Naive thymus-derived CD8-positive, alpha-beta T cell (primary cell): ENCODE measurements around the gene TEX261. TPM values are rescaled to one million over a fixed set of nuclear protein-coding genes. Genes with fewer than 3 reads are reported as not detected.

Source experiments
- ATAC-seq, 2 donors: fragments of 150-1000 bp; cut with Tn5 transposase in 1 of 2; sonication (Bioruptor Pico), chemical (Tn5 transposase) in 1 of 2; 1 replicate in 1 of 2; 2 replicates in 1 of 2; pipeline ENCODE4 v1.10.0; 2021; ENCODE audit warnings: mild to moderate bottlenecking in 2 of 2, moderate library complexity in 2 of 2
- POLR2A ChIA-PET: fragments of 350-600 bp; sonication (Branson Sonifier 250); formaldehyde crosslinking; loops from one replicate; lab custom pipeline; 2021; ENCODE audit warnings: antibody characterized with exemption; lab: Charles Lee
- DNase-seq, 10 donors: peaks; one replicate each; pipeline versions ENCODE4 v3.0.0 to v3.0.0-alpha.2; 2020 to 2022
- H3K27ac Mint-ChIP-seq, 10 donors: one replicate each; pipeline ENCODE4 v1.8.0; 2020 to 2022; ENCODE audit warnings: mild to moderate bottlenecking in 10 of 10, mixed read lengths in 10 of 10, moderate library complexity in 4 of 10, inconsistent platforms in 1 of 10
- H3K27me3 Mint-ChIP-seq, 5 donors: one replicate each; pipeline ENCODE4 v1.8.0; 2021 to 2022; ENCODE audit warnings: mixed read lengths in 5 of 5
- H3K36me3 Mint-ChIP-seq, 3 donors: one replicate each; pipeline ENCODE4 v1.8.0; 2020 to 2022; ENCODE audit warnings: mixed read lengths in 3 of 3, mild to moderate bottlenecking in 2 of 3, inconsistent platforms in 1 of 3
- H3K4me1 Mint-ChIP-seq, 4 donors: one replicate each; pipeline ENCODE4 v1.8.0; 2021 to 2022; ENCODE audit warnings: mixed read lengths in 4 of 4
- H3K4me3 Mint-ChIP-seq, 10 donors: one replicate each; pipeline ENCODE4 v1.8.0; 2020 to 2022; ENCODE audit warnings: mild to moderate bottlenecking in 10 of 10, mixed read lengths in 10 of 10, moderate library complexity in 6 of 10, inconsistent platforms in 1 of 10
- H3K9me3 Mint-ChIP-seq, 9 donors: one replicate each; pipeline ENCODE4 v1.8.0; 2020 to 2022; ENCODE audit warnings: mixed read lengths in 9 of 9, mild to moderate bottlenecking in 3 of 9, inconsistent platforms in 1 of 9, moderate library complexity in 1 of 9
- polyA plus RNA-seq, 3 donors: library from polyadenylated mRNA; unstranded; fragments of 300-500 nt; fragmentation: Illumina TruSeq; gene quantifications; one replicate each; pipeline ENCODE4 v1.2.3, GENCODE V29; 2021
- total RNA-seq, 8 experiments: library from RNA in 2 of 8; stranded (reverse) in 2 of 8; gene quantifications; one replicate each; pipeline ENCODE4 v1.2.3 and lab custom pipeline; 2021 to 2026

The TEX261 gene
- total and polyA plus RNA-seq, 5 experiments from 2014 or later: 33.7 to 63.1 (median 40.6) TPM

DNA sequence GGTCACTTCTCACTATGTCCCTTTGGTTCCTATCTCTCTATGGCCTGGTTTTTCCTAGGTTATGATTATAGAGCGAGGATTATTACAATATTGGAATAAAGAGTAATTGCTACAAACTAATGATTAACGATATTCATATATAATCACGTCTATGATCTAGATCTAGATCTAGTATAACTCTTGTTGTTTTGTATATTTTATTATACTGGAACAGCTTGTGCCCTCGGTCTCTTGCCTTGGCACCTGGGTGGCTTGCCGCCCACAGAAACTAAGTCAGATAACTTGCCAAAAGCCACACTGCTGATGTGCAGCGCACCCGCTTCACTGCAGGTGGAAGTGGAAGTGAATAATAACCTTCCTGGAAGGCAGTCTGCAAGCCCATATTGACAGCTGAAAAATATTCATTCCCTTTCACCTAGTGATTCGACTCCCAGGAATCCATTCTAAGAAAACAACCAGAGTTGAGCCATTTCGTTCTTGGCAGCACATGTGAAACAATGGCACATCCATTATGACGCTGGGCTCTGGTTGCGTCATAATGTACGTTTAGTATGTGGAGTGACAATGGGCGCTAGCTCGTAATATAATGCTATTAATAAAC, 17.0 kb downstream of the TEX261 start:
- ATAC-seq: peak; percentile 33 to 34

DNA sequence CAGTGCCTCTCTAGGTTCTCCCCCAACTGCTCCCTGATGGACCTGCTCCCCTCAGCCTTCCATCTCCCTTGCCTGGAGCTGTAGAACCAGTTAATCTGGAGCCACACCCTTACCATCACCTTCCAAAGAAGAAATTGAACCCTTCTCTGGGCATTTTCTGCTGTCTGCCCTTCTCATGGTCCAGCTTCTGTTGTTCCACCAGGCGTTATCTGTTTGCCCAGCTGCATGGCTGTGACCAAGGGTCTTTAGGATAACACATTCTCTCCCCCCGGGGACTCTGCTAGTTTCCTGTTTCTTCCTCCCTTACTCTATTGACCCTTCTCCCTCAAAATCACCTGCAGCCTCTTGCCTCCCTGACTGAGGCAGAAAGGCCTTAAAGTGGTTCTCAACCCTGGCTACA, 19.4 kb downstream of the TEX261 start:
- H3K27ac Mint-ChIP-seq: peak overlapping the region in 4 of 10 donors; percentile 43 to 73 (median 65)
- H3K4me3 Mint-ChIP-seq: peak overlapping the region in 3 of 10 donors; percentile 3 to 38 (median 16)
- H3K36me3 Mint-ChIP-seq: peaks cover 0 to 2% (median 0%) of the 10 kb centered on the region in 3 donors
- ATAC-seq: no peak
- H3K27me3 Mint-ChIP-seq: peaks cover 0 to 16% (median 2%) of the 10 kb centered on the region in 5 donors
- POLR2A ChIA-PET: no interaction called here
- no peak for DNase-seq
- H3K9me3 Mint-ChIP-seq: no peaks in the 10 kb centered on the region
- peaks cover 9 to 22% (median 18%) of the 10 kb centered on the region in 4 donors for H3K4me1 Mint-ChIP-seq

More for the DNA sequence above, 17.0 kb downstream of the TEX261 start:
- Mint-ChIP-seq H3K4me1 (peaks cover 9 to 23% (median 19%) of the 10 kb centered on the region in 4 donors), H3K27ac (peak overlapping the region; percentile 67 to 96 (median 92)), H3K27me3 (peaks cover 0 to 9% (median 2%) of the 10 kb centered on the region in 5 donors), H3K36me3 (peaks cover 0 to 2% (median 0%) of the 10 kb centered on the region in 3 donors), H3K4me3 (peak overlapping the region; percentile 80 to 93 (median 88)), H3K9me3 (no peaks in the 10 kb centered on the region)
- peak in 3 of 10 donors; percentile 20 to 34 (median 28) for DNase-seq
- POLR2A ChIA-PET: interaction anchor here (0.8 to 2.0 kb wide), 3 partner anchors 24 to 153 kb away, joined by 3 to 9 read pairs (median 4); partner anchors contain the start of genes MPHOSPH10 and NAGK

DNA sequence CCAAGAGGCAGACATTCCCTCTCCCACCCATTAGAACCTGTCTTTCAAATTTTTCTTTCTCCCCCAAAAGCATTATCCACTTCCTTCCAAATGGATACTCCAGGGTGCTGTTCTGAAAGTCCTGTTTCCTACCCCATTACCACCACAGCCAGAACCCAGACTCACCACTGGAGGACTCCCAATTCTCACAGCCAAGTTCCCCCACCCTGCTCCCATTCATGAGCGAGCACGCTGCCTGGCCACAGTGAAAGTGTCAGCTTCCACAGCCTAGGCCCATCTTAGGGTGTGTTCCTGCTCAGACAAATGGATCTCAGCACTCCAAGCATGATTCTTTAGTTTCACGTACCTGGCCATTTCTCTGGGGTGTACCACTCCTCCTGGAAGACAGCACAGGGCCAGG, 20.1 kb downstream of the TEX261 start:
- ATAC-seq: no peak
- Mint-ChIP-seq H3K27ac (peak overlapping the region in 2 of 10 donors; percentile 5 to 19), H3K36me3 (peaks cover 0 to 2% (median 0%) of the 10 kb centered on the region in 3 donors), H3K4me3 (no peak overlapping the region), H3K4me1 (peaks cover 9 to 22% (median 18%) of the 10 kb centered on the region in 4 donors), H3K9me3 (no peaks in the 10 kb centered on the region), H3K27me3 (peaks cover 0 to 19% (median 2%) of the 10 kb centered on the region in 5 donors)
- DNase-seq: no peak
- POLR2A ChIA-PET: interaction anchor here (1.5 kb wide), 1 partner anchor 10 kb away, joined by 3 read pairs; no protein-coding TSS in a partner anchor

DNA sequence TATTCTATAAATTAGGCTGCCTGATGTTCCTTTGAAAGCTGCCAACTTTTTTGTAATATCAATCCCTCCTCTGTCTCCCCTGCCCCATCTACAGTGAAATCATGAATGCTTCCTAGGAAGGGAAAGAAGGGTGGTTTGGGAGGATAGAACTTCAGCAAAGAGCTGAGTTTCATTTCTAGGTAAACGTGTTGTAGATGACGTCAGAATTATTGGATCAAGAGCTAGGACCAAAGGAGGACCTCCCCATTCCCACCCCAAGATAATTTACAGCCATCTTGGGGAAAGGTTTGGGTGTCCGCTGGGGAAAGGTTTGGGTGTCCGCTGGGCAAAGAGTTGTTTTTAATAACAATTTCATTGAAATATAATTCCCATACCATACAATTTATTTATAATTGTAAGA, 27.5 kb downstream of the TEX261 start:
- Mint-ChIP-seq H3K27ac (peak overlapping the region in 1 of 10 donors; percentile 5), H3K36me3 (no peaks in the 10 kb centered on the region), H3K27me3 (peaks cover 10 to 36% (median 19%) of the 10 kb centered on the region in 5 donors), H3K4me1 (peaks cover 4 to 10% (median 5%) of the 10 kb centered on the region in 4 donors), H3K4me3 (no peak overlapping the region), H3K9me3 (no peaks in the 10 kb centered on the region)
- no peak for DNase-seq
- POLR2A ChIA-PET: no interaction called here
- ATAC-seq: no peak

DNA sequence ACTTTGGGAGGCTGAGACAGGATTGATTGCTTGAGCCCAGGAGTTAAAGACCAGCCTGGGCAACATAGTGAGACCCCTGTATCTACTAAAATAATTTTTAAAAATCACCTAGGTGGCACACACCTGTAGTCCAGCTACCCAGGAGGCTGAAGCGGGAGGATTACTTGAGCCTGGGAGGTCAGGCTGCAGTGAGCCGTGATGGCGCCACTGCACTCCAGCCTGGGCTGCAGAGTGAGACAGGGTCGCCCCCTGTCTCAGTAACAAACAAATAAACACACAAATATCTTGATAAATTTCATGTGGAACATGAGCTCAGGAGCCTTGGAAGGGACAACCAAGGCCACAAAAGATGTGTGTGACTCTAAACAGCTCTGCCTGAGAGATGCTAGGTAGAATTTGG, 28.0 kb downstream of the TEX261 start:
- peaks cover 4 to 10% (median 5%) of the 10 kb centered on the region in 4 donors for H3K4me1 Mint-ChIP-seq
- no peak for ATAC-seq
- peak overlapping the region in 1 of 10 donors; percentile 59 for H3K27ac Mint-ChIP-seq
- no peaks in the 10 kb centered on the region for H3K9me3 Mint-ChIP-seq
- peaks cover 0 to 2% (median 0%) of the 10 kb centered on the region in 3 donors for H3K36me3 Mint-ChIP-seq
- DNase-seq: no peak
- H3K27me3 Mint-ChIP-seq: peaks cover 15 to 34% (median 24%) of the 10 kb centered on the region in 5 donors
- POLR2A ChIA-PET: interaction anchor here (0.7 to 1.8 kb wide), 2 partner anchors 10 to 101 kb away, joined by 4 read pairs; no protein-coding TSS in a partner anchor
- H3K4me3 Mint-ChIP-seq: peak overlapping the region in 1 of 10 donors; percentile 59

DNA sequence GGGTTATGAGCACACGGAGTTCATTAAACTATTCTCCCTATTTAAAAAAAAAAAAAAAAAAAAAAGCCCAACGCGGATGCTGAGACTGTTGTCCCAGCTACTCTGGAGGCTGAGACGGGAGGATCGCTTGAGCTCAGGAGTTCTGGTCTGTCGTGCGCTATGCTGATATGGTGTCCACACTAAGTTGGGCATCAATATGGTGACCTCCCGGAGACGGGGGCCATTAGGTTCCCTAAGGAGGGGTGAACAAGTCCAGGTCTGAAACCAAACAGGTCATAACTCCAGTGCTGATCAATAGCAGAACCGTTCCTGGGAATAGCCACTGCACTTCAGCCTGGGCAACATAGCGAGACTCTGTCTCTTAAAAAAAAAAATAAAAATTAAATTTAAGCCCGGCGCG, 29.2 kb downstream of the TEX261 start:
- Mint-ChIP-seq H3K4me1 (peaks cover 4 to 10% (median 5%) of the 10 kb centered on the region in 4 donors), H3K27ac (peak overlapping the region in 1 of 10 donors; percentile 64), H3K27me3 (peaks cover 21 to 41% (median 32%) of the 10 kb centered on the region in 5 donors), H3K36me3 (peaks cover 0 to 2% (median 0%) of the 10 kb centered on the region in 3 donors), H3K9me3 (no peaks in the 10 kb centered on the region), H3K4me3 (peak overlapping the region; percentile 82 to 93 (median 87))
- POLR2A ChIA-PET: interaction anchor here (0.7 to 2.0 kb wide), 4 partner anchors 11 to 102 kb away, joined by 3 to 6 read pairs (median 4); partner anchors contain the start of gene ANKRD53
- peak in 2 of 10 donors; percentile 13 to 52 for DNase-seq
- ATAC-seq: no peak

DNA sequence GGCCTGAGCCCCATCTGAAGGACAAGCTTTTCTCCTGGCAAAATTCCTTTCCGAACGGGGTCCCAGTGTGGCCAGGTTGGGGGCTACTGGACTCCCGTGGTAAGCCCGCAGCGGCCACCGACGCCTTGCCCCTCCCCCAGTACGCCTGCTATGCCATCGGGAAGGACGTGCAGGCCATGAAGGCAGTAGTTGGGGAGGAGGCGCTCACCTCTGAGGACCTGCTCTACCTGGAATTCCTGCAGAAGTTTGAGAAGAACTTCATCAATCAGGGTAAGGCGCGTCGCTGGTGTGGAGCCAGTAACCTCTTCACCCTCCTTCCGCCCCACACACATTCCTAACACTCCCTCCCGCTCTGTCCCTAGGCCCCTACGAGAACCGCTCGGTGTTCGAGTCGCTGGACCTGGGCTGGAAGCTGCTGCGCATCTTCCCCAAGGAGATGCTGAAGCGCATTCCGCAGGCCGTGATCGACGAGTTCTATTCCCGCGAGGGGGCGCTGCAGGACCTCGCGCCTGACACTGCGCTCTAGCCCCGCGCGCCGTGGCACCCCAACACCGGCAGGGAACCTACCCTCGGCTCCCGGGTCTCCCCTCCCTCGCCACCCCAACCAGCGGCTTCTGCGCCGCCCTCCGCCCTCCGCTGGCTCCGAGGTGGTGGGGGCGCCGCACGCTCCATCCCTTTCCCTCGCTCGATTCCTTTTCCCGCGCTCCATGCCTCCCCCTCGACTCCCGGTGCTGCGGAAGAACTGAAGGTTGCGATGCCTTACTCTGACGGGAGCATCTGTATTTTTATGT, 29.9 kb downstream of the TEX261 start:
- H3K9me3 Mint-ChIP-seq: no peaks in the 10 kb centered on the region
- peaks cover 4 to 10% (median 5%) of the 10 kb centered on the region in 4 donors for H3K4me1 Mint-ChIP-seq
- H3K27ac Mint-ChIP-seq: peak overlapping the region in 6 of 10 donors; percentile 22 to 81 (median 38)
- peaks cover 0 to 2% (median 0%) of the 10 kb centered on the region in 3 donors for H3K36me3 Mint-ChIP-seq
- H3K27me3 Mint-ChIP-seq: peaks cover 19 to 44% (median 29%) of the 10 kb centered on the region in 5 donors
- ATAC-seq: peak; percentile 98 to 100
- peak overlapping the region; percentile 82 to 93 (median 87) for H3K4me3 Mint-ChIP-seq
- POLR2A ChIA-PET: interaction anchor here (0.7 to 2.0 kb wide), 5 partner anchors 9 to 103 kb away, joined by 3 to 6 read pairs (median 4); partner anchors contain the start of gene ANKRD53
- DNase-seq: peak; percentile 71 to 88 (median 82)

DNA sequence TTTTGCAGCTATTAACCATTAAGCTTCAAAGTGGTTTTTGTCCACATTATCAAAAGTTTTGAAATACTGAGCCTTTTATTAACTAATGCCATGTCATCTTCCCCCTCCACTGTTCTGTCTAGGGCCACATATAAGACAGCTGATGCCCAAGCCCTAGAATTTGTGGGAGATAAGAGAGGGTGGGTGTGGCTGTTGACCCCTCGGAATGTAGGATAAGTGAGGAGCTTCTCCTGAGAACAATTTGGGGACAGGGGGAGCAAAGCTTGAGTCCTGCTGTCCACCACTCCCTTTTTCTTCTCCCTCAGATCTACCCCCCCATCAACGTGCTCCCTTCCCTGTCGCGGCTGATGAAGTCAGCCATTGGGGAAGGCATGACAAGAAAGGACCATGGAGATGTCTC, 30.5 kb downstream of the TEX261 start:
- Mint-ChIP-seq H3K27me3 (peaks cover 22 to 49% (median 31%) of the 10 kb centered on the region in 5 donors), H3K36me3 (peaks cover 0 to 2% (median 0%) of the 10 kb centered on the region in 3 donors), H3K27ac (no peak overlapping the region), H3K9me3 (no peaks in the 10 kb centered on the region), H3K4me1 (peaks cover 4 to 11% (median 6%) of the 10 kb centered on the region in 4 donors), H3K4me3 (peak overlapping the region in 1 of 10 donors; percentile 33)
- ATAC-seq: no peak
- DNase-seq: peak in 1 of 10 donors; percentile 50
- POLR2A ChIA-PET: interaction anchor here (0.9 to 2.0 kb wide), 2 partner anchors 10 to 15 kb away, joined by 3 to 6 read pairs; partner anchors contain the start of gene ANKRD53

DNA sequence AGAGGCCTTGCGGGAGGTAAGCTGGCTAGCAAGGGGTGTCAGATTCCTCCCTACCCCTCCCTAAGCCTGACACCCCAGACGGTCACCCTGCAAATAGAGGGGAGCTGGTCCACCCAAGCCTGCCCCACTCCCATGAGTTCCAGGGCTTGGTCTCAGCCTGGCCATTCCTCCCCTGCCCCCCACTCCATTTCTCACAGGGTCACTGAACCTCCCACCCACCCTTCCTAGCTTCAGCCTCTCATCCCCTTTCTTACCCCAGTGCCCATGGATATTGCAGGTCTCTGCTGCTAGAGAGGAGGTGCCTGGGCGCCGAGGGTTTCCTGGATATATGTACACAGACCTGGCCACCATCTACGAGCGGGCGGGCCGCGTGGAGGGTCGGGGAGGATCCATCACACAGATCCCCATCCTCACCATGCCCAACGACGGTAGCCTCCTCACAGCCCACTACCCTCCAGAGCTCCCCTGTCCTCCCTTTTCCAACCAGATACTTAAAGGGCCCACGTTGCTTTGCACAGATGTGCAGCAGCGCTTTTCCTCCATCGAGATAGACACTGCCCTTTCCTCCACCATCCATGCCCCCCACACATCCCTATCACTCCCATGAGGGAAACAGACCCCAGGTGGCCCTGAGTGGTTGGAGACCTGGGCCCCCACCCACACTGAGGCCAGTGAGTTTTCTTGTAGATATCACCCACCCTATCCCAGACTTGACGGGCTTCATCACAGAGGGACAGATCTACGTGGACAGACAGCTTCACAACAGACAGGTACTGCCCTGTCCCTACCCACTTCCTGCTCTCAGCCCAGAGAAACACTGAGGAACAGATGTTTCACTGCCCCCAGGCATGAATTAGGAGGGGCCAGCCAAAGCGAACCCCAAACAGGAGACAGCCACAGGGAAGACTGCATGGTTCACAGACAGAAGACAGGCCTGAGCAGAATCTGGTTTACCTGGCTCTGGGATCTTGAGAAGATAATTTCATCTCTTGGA, 31.5 kb downstream of the TEX261 start:
- POLR2A ChIA-PET: interaction anchor here (2.0 kb wide), 1 partner anchor 16 kb away, joined by 6 read pairs; the partner anchor contains the start of gene ANKRD53
- no peaks in the 10 kb centered on the region for H3K9me3 Mint-ChIP-seq
- peaks cover 23 to 59% (median 37%) of the 10 kb centered on the region in 5 donors for H3K27me3 Mint-ChIP-seq
- H3K4me1 Mint-ChIP-seq: peaks cover 7 to 21% (median 11%) of the 10 kb centered on the region in 4 donors
- peak in 1 of 10 donors; percentile 38 for DNase-seq
- peaks cover 0 to 2% (median 0%) of the 10 kb centered on the region in 3 donors for H3K36me3 Mint-ChIP-seq
- H3K4me3 Mint-ChIP-seq: peak overlapping the region in 4 of 10 donors; percentile 15 to 45 (median 24)
- no peak for ATAC-seq
- no peak overlapping the region for H3K27ac Mint-ChIP-seq

DNA sequence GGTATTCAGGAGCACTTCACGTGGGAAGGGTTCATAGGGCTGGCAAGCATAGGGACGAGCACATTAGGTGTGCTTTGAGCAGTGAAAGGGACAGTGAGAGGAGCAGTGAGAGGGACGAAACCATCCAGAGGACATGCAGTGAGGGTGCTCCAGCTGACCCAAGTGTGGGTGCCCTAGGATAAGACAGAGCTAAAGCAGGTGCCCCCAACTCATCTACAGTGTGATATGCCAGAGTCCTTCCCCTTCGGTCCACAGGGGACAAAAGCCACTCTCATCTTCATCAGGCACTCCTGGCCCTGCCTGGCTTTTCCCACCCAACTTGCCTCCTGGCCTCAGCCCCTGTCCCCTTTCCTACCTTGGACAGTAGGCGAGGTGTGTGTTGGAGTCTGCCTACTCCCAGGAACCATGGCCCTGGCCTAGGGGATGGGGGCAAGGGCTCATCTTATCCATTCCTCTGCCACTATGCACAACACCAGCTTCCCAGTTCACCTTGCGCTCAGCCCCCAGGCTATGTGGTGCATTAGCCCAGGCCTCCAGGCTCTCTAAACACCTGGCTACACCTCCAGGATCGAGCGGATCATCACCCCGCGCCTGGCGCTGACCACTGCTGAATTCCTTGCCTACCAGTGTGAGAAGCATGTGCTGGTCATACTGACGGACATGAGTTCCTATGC, 32.3 kb downstream of the TEX261 start:
- Mint-ChIP-seq H3K27ac (peak overlapping the region in 1 of 10 donors; percentile 75), H3K4me3 (no peak overlapping the region), H3K27me3 (peaks cover 29 to 67% (median 42%) of the 10 kb centered on the region in 5 donors), H3K4me1 (peaks cover 10 to 22% (median 15%) of the 10 kb centered on the region in 4 donors), H3K36me3 (peaks cover 0 to 2% (median 0%) of the 10 kb centered on the region in 3 donors), H3K9me3 (no peaks in the 10 kb centered on the region)
- POLR2A ChIA-PET: no interaction called here
- DNase-seq (peak in 1 of 10 donors; percentile 13), ATAC-seq (no peak)
